IMR-90 (cell line): Measurements from ENCODE around the gene ABCA9. TPM values are rescaled to one million over a fixed set of nuclear protein-coding genes. Genes with fewer than 3 reads are reported as not detected.
"Not testable (repeated sequence)": the region's sequence is repeated elsewhere in the genome, so short reads cannot be mapped to it uniquely, and the experiment has no call there.

Source experiments
- ATAC-seq: fragments of 200-7000 bp; cut with Tn5 transposase; 2 replicates; pipeline ENCODE4 v1.9.1; 2020; ENCODE audit warnings: low read depth, mild to moderate bottlenecking, moderate library complexity
- BruUV-seq: library from RNA; stranded (reverse); fragments of 400-500 nt; replicated peaks from 2 replicates; lab custom pipeline; 2021; lab: Mats Ljungman, UMichigan
- CTCF ChIA-PET: fragments of 300-600 bp; formaldehyde crosslinking; extraction: SDS; loops from one replicate; lab custom pipeline; 2021; ENCODE audit warnings: antibody characterized with exemption; lab: Yijun Ruan, JAX
- POLR2A ChIA-PET: fragments of 300-600 bp; sonication (Branson Sonifier 250); formaldehyde crosslinking; loops from one replicate; lab custom pipeline; 2022; ENCODE audit warnings: antibody characterized with exemption; ENCODE audit not compliant: unreplicated experiment; lab: Charles Lee
- DNase-seq: peaks from one replicate; pipeline ENCODE4 v3.0.0; 2013
- H2AFZ ChIP-seq: replicated peaks from 2 replicates; pipeline ENCODE3; 2013; ENCODE audit warnings: low read length, mild to moderate bottlenecking; ENCODE audit not compliant: poor library complexity
- H2AK5ac ChIP-seq: 2 replicates; pipeline ENCODE4 v1.6.1; 2013; ENCODE audit warnings: low read depth, low read length, inconsistent platforms
- H2AK9ac ChIP-seq: replicated peaks from 2 replicates; pipeline ENCODE3; 2013; ENCODE audit warnings: mild to moderate bottlenecking, low read depth, low read length, moderate library complexity; ENCODE audit not compliant: poor library complexity
- H2BK120ac ChIP-seq: 2 replicates; pipeline ENCODE4 v1.6.1; 2013; ENCODE audit warnings: low read depth, low read length, inconsistent platforms
- H2BK15ac ChIP-seq: 3 replicates; pipeline ENCODE4 v1.6.1; 2013; ENCODE audit warnings: low read depth, low read length, inconsistent platforms
- H2BK20ac ChIP-seq: 2 replicates; pipeline ENCODE4 v1.6.1; 2013; ENCODE audit warnings: low read depth, mild to moderate bottlenecking, inconsistent platforms, low read length, moderate library complexity
- H2BK5ac ChIP-seq: 2 replicates; pipeline ENCODE4 v1.6.1; 2013; ENCODE audit warnings: mild to moderate bottlenecking, low read depth, low read length, inconsistent platforms; ENCODE audit not compliant: poor library complexity, severe bottlenecking
- H3K14ac ChIP-seq: replicated peaks from 2 replicates; pipeline ENCODE4 v1.6.1; 2013; ENCODE audit warnings: low read depth, low read length, inconsistent platforms
- H3K18ac ChIP-seq: 2 replicates; pipeline ENCODE4 v1.6.1; 2013; ENCODE audit warnings: low read depth, low read length, control low read depth
- H3K23ac ChIP-seq: 2 replicates; pipeline ENCODE4 v1.6.1; 2013; ENCODE audit warnings: low read depth, low read length, inconsistent platforms
- H3K27ac ChIP-seq: 2 replicates; pipeline ENCODE4 v1.5.1; 2013; ENCODE audit warnings: mild to moderate bottlenecking, control low read depth, low read length; ENCODE audit not compliant: insufficient read depth
- H3K27me3 ChIP-seq: 2 replicates; pipeline ENCODE4 v1.6.1; 2013; ENCODE audit warnings: low read length; ENCODE audit not compliant: control insufficient read depth, insufficient read depth
- H3K36me3 ChIP-seq: 2 replicates; pipeline ENCODE4 v1.6.1; 2013; ENCODE audit warnings: low read length, mixed read lengths; ENCODE audit not compliant: control insufficient read depth, insufficient read depth
- H3K4ac ChIP-seq: 2 replicates; pipeline ENCODE4 v1.6.1; 2013; ENCODE audit warnings: low read depth, low read length, inconsistent platforms
- H3K4me1 ChIP-seq: 2 replicates; pipeline ENCODE4 v1.6.1; 2013; ENCODE audit warnings: low read length, mixed read lengths; ENCODE audit not compliant: control insufficient read depth, insufficient read depth
- H3K4me2 ChIP-seq: 2 replicates; pipeline ENCODE4 v1.6.1; 2013; ENCODE audit warnings: low read depth, mild to moderate bottlenecking, control low read depth, low read length, moderate library complexity
- H3K4me3 ChIP-seq: 2 replicates; pipeline ENCODE4 v1.5.1; 2013; ENCODE audit warnings: low read depth, mild to moderate bottlenecking, control low read depth, low read length, moderate library complexity; ENCODE audit not compliant: insufficient read depth
- H3K56ac ChIP-seq: 2 replicates; pipeline ENCODE4 v1.6.1; 2013; ENCODE audit warnings: low read length, inconsistent platforms; ENCODE audit not compliant: insufficient read depth; ENCODE audit errors: extremely low read depth
- H3K79me1 ChIP-seq, 2 experiments: 2 replicates each; pipeline ENCODE4 v1.6.1; 2013; ENCODE audit warnings: low read length in 2 of 2, inconsistent platforms in 1 of 2, low read depth in 1 of 2
- H3K9ac ChIP-seq: 2 replicates; pipeline ENCODE4 v1.6.1; 2013; ENCODE audit warnings: low read depth, low read length, control low read depth
- H3K9me1 ChIP-seq: 2 replicates; pipeline ENCODE4 v1.6.1; 2013; ENCODE audit warnings: low read length, inconsistent platforms; ENCODE audit not compliant: insufficient read depth
- H3K9me3 ChIP-seq: 2 replicates; pipeline ENCODE4 v1.6.1; 2013; ENCODE audit warnings: low read length; ENCODE audit not compliant: control insufficient read depth, insufficient read depth
- H4K20me1 ChIP-seq: 2 replicates; pipeline ENCODE4 v1.6.1; 2013; ENCODE audit warnings: low read length, inconsistent platforms; ENCODE audit not compliant: insufficient read depth
- H4K5ac ChIP-seq: 2 replicates; pipeline ENCODE4 v1.6.1; 2013; ENCODE audit warnings: mild to moderate bottlenecking, low read depth, low read length, control low read depth
- H4K8ac ChIP-seq, 2 experiments: 2 replicates each; pipeline ENCODE4 v1.6.1; 2013; ENCODE audit warnings: low read depth in 2 of 2, low read length in 2 of 2, control low read depth in 1 of 2, inconsistent platforms in 1 of 2
- H4K91ac ChIP-seq: 2 replicates; pipeline ENCODE4 v1.6.1; 2013; ENCODE audit warnings: low read depth, low read length, inconsistent platforms; ENCODE audit not compliant: insufficient read depth
- WGBS, 2 experiments: methylation state at CpG; one replicate each; pipeline versions ENCODE4 v1.1.5 to v1.1.7; 2013; ENCODE audit warnings: missing lambda C conversion rate in 2 of 2; ENCODE audit not compliant: insufficient read length in 1 of 2; ENCODE audit errors: extremely low coverage in 2 of 2; 5-methylcytosine and 5-hydroxymethylcytosine counted together
- dilution Hi-C: fragments of 300-500 bp; cut with HindIII; formaldehyde crosslinking; loops from one replicate; pipeline ENCODE4 v1.14.3; 2018; ENCODE audit warnings: low sequenced_read_pairs; ENCODE audit not compliant: unreplicated experiment
- in situ Hi-C: fragments of 300-500 bp; cut with MboI; formaldehyde crosslinking; loops from 3 replicates; pipeline ENCODE4 v1.14.3; 2019; ENCODE audit warnings: low sequenced_read_pairs, inconsistent platforms, mixed read lengths
- intact Hi-C: fragments of 100-400 bp; cut with micrococcal nuclease; formaldehyde crosslinking; loops from 2 replicates; pipeline ENCODE4 v1.10.0; 2022
- polyA plus RNA-seq, 3 experiments: library from polyadenylated mRNA; depleted of rRNA; stranded (reverse); fragments of >200 nt; gene quantifications; 2 replicates each; pipeline ENCODE4 v1.2.3, GENCODE V29; 2012; ENCODE audit warnings: low replicate concordance in 1 of 3
- total RNA-seq: library from RNA; depleted of rRNA; stranded (reverse); fragments of >200 nt; gene quantifications from 2 replicates; pipeline ENCODE4 v1.2.3, GENCODE V29; 2012

The ABCA9 gene
- total and polyA plus RNA-seq, 2 of the 4 experiments (the other 2 are of a cell fraction), result under 0.01 TPM; not detected in 1

GRCh38 chr17:69071233-69071586 lies 10.5 kb upstream of the ABCA9 start:
- in situ Hi-C loops, H3K36me3 ChIP-seq, H2AK5ac ChIP-seq, intact Hi-C loops, H3K4ac ChIP-seq, H3K9ac ChIP-seq, H3K4me2 ChIP-seq, BruUV-seq, H3K27me3 ChIP-seq, POLR2A ChIA-PET, H3K18ac ChIP-seq, H3K27ac ChIP-seq, DNase-seq, H4K20me1 ChIP-seq, H3K23ac ChIP-seq, H4K5ac ChIP-seq, H3K79me1 ChIP-seq, H3K9me1 ChIP-seq, H2AK9ac ChIP-seq, H2AFZ ChIP-seq, dilution Hi-C loops, CTCF ChIA-PET, H3K4me3 ChIP-seq, H3K4me1 ChIP-seq, H3K9me3 ChIP-seq, H2BK20ac ChIP-seq, ATAC-seq, H2BK120ac ChIP-seq, H3K56ac ChIP-seq, H2BK5ac ChIP-seq, H4K8ac ChIP-seq, H4K91ac ChIP-seq, H3K14ac ChIP-seq, H2BK15ac ChIP-seq: not testable (repeated sequence)
- no CpG with 5 or more reads among the region's 4 CpGs for WGBS, 2 experiments

DNA sequence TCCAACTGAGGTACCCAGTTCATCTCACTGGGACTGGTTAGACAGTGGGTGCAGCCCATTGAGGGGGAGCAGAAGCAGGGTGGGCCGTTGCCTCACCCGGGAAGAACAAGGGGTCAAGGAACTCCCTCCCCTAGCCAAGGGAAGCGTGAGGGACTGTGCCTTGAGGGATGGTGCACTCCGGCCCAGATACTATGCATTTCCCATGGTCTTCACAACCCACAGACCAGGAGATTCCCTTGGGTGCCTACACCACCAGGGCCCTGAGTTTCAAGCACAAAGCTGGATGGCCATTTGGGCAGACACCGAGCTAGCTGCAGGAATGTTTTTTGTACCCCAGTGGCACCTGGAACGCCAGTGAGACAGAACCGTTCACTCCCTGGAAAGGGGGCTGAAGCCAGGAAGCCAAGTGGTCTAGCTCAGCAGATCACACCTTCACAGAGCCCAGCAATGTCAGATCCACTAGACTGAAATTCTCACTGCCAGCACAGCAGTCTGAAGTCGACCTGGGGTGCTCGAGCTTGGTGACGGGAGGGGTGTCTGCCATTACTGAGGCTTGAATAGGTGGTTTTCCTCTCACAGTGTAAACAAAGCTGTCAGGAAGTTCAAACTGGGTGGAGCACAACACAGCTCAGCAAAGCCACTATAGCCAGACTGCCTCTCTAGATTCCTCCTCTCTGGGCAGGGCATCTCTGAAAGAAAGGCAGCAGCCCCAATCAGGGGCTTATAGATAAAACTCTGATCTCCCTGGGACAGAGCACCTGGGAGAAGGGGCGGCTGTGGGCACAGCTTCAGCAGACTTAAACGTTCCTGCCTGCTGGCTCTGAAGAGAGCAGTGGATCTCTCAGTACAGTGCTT lies 9.9 kb upstream of the ABCA9 start:
- H4K20me1 ChIP-seq, H3K14ac ChIP-seq, H2BK5ac ChIP-seq, dilution Hi-C loops, H2AK5ac ChIP-seq, ATAC-seq, H3K27me3 ChIP-seq, H4K91ac ChIP-seq, H2AK9ac ChIP-seq, H3K79me1 ChIP-seq, H2BK15ac ChIP-seq, H3K36me3 ChIP-seq, intact Hi-C loops, H3K9me1 ChIP-seq, H3K23ac ChIP-seq, in situ Hi-C loops, H3K18ac ChIP-seq, POLR2A ChIA-PET, H2BK20ac ChIP-seq, H4K5ac ChIP-seq, H3K4me1 ChIP-seq, H2AFZ ChIP-seq, CTCF ChIA-PET, H3K9me3 ChIP-seq, BruUV-seq, H3K4me2 ChIP-seq, H3K4me3 ChIP-seq, H3K9ac ChIP-seq, H4K8ac ChIP-seq, H3K4ac ChIP-seq, H3K56ac ChIP-seq, DNase-seq, H3K27ac ChIP-seq, H2BK120ac ChIP-seq: not testable (repeated sequence)
- 20% methylated on average over 1 of the region's 12 CpGs; no CpG with 5 or more reads in 1 of the 2 experiments for WGBS, 2 experiments
